ENCODE measurements around the gene KIAA1143. TPM values are rescaled to one million over a fixed set of nuclear protein-coding genes. Genes with fewer than 3 reads are reported as not detected.

KIAA1143 gene
- total and polyA plus RNA-seq, 2 of the 13 experiments (the other 11 are each of a cell fraction or from before 2014, with no cell fraction given): 9.9 to 27.2 TPM

- no peak for TF ChIP-seq AHDC1 (CRISPR knock-in tag; IDR thresholded peaks at IDR 0.05; ENCODE audit: borderline replicate concordance)
- TF ChIP-seq CCDC6 (CRISPR knock-in tag; IDR thresholded peaks at IDR 0.05): peak; percentile 94
- no peak for TF ChIP-seq ZNF431 (CRISPR knock-in tag; IDR thresholded peaks at IDR 0.05; ENCODE audit: borderline replicate concordance, low read depth)
- TF ChIP-seq IRX3 (CRISPR knock-in tag; IDR thresholded peaks at IDR 0.05; ENCODE audit: borderline replicate concordance, low read depth): peak; percentile 65; the same call in 1 of the 2 replicates
- TF ChIP-seq CC2D1A (CRISPR knock-in tag; IDR thresholded peaks at IDR 0.05): no peak
- TF ChIP-seq PATZ1 (CRISPR knock-in tag; IDR thresholded peaks at IDR 0.05): peak; percentile 52
- TF ChIP-seq MATR3 (CRISPR knock-in tag; IDR thresholded peaks at IDR 0.05): no peak
- no peak; the same call in 1 of the 2 replicates for TF ChIP-seq HHEX (CRISPR knock-in tag; IDR thresholded peaks at IDR 0.05)
- TF ChIP-seq ZNF749 (CRISPR knock-in tag; IDR thresholded peaks at IDR 0.05; ENCODE audit: borderline replicate concordance): no peak
- TF ChIP-seq, protein P1, sequence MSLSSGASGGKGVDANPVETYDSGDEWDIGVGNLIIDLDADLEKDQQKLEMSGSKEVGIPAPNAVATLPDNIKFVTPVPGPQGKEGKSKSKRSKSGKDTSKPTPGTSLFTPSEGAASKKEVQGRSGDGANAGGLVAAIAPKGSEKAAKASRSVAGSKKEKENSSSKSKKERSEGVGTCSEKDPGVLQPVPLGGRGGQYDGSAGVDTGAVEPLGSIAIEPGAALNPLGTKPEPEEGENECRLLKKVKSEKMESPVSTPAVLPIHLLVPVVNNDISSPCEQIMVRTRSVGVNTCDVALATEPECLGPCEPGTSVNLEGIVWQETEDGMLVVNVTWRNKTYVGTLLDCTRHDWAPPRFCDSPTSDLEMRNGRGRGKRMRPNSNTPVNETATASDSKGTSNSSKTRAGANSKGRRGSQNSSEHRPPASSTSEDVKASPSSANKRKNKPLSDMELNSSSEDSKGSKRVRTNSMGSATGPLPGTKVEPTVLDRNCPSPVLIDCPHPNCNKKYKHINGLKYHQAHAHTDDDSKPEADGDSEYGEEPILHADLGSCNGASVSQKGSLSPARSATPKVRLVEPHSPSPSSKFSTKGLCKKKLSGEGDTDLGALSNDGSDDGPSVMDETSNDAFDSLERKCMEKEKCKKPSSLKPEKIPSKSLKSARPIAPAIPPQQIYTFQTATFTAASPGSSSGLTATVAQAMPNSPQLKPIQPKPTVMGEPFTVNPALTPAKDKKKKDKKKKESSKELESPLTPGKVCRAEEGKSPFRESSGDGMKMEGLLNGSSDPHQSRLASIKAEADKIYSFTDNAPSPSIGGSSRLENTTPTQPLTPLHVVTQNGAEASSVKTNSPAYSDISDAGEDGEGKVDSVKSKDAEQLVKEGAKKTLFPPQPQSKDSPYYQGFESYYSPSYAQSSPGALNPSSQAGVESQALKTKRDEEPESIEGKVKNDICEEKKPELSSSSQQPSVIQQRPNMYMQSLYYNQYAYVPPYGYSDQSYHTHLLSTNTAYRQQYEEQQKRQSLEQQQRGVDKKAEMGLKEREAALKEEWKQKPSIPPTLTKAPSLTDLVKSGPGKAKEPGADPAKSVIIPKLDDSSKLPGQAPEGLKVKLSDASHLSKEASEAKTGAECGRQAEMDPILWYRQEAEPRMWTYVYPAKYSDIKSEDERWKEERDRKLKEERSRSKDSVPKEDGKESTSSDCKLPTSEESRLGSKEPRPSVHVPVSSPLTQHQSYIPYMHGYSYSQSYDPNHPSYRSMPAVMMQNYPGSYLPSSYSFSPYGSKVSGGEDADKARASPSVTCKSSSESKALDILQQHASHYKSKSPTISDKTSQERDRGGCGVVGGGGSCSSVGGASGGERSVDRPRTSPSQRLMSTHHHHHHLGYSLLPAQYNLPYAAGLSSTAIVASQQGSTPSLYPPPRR (CRISPR knock-in tag; IDR thresholded peaks at IDR 0.05; ENCODE audit: borderline replicate concordance): peak; percentile 49; the same call in 1 of the 2 replicates
- peak; percentile 82 for TF ChIP-seq ZHX1 (CRISPR knock-in tag; IDR thresholded peaks at IDR 0.05; ENCODE audit: low read depth)
- peak; percentile 47; the same call in 1 of the 2 replicates for TF ChIP-seq ZNF331 (CRISPR knock-in tag; IDR thresholded peaks at IDR 0.05)
These were observed 32.0 kb downstream of the KIAA1143 start, which contains the start of gene ZNF501 (continued) for GRCh38 chr3:44729384-44729910.

Measured in HepG2 (cell line).